NT2/D1 (cell line): ENCODE measurements around the gene DIP2A.
A peak's percentile ranks its signal among the peaks of the same experiment; 100 is the strongest.

Experiments used
- DNase-seq: peaks from one replicate; pipeline ENCODE4 v3.0.0-alpha.2; 2011; ENCODE audit warnings: low read depth, low spot score
- H3K27me3 ChIP-seq: 2 replicates; pipeline ENCODE4 v1.6.0; 2011; ENCODE audit warnings: mild to moderate bottlenecking; ENCODE audit not compliant: insufficient read length, insufficient read depth
- H3K36me3 ChIP-seq: 2 replicates; pipeline ENCODE4 v1.6.1; 2011; ENCODE audit warnings: mild to moderate bottlenecking, low read length, mixed read lengths; ENCODE audit not compliant: insufficient read depth, insufficient read length
- H3K4me1 ChIP-seq: 2 replicates; pipeline ENCODE4 v1.5.1; 2011; ENCODE audit not compliant: insufficient read depth, insufficient read length
- H3K4me3 ChIP-seq: 2 replicates; pipeline ENCODE4 v1.5.1; 2011; ENCODE audit warnings: low read depth; ENCODE audit not compliant: insufficient read length
- H3K9ac ChIP-seq: 2 replicates; pipeline ENCODE4 v1.6.0; 2011; ENCODE audit warnings: low read depth; ENCODE audit not compliant: insufficient read length
- H3K9me3 ChIP-seq: 2 replicates; pipeline ENCODE4 v1.5.1; 2011; ENCODE audit warnings: mild to moderate bottlenecking, low read length; ENCODE audit not compliant: insufficient read depth
- SUZ12 ChIP-seq: IDR thresholded peaks from 2 replicates; pipeline ENCODE4 v1.6.1; 2011; ENCODE audit not compliant: insufficient read length, insufficient read depth; ENCODE audit errors: extremely low read depth
- YY1 ChIP-seq: IDR thresholded peaks from 2 replicates; pipeline ENCODE4 v1.6.1; 2011; ENCODE audit not compliant: insufficient read length, insufficient read depth
- ZNF274 ChIP-seq: IDR thresholded peaks from 2 replicates; pipeline ENCODE4 v1.6.1; 2011; ENCODE audit warnings: mild to moderate bottlenecking, low read depth, low read length

DIP2A gene, protein sequence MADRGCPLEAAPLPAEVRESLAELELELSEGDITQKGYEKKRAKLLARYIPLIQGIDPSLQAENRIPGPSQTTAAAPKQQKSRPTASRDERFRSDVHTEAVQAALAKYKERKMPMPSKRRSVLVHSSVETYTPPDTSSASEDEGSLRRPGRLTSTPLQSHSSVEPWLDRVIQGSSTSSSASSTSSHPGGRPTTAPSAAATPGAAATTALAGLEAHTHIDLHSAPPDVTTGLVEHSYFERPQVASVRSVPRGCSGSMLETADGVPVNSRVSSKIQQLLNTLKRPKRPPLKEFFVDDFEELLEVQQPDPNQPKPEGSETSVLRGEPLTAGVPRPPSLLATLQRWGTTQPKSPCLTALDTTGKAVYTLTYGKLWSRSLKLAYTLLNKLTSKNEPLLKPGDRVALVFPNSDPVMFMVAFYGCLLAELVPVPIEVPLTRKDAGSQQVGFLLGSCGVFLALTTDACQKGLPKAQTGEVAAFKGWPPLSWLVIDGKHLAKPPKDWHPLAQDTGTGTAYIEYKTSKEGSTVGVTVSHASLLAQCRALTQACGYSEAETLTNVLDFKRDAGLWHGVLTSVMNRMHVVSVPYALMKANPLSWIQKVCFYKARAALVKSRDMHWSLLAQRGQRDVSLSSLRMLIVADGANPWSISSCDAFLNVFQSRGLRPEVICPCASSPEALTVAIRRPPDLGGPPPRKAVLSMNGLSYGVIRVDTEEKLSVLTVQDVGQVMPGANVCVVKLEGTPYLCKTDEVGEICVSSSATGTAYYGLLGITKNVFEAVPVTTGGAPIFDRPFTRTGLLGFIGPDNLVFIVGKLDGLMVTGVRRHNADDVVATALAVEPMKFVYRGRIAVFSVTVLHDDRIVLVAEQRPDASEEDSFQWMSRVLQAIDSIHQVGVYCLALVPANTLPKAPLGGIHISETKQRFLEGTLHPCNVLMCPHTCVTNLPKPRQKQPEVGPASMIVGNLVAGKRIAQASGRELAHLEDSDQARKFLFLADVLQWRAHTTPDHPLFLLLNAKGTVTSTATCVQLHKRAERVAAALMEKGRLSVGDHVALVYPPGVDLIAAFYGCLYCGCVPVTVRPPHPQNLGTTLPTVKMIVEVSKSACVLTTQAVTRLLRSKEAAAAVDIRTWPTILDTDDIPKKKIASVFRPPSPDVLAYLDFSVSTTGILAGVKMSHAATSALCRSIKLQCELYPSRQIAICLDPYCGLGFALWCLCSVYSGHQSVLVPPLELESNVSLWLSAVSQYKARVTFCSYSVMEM (N-terminal part only)

DNA sequence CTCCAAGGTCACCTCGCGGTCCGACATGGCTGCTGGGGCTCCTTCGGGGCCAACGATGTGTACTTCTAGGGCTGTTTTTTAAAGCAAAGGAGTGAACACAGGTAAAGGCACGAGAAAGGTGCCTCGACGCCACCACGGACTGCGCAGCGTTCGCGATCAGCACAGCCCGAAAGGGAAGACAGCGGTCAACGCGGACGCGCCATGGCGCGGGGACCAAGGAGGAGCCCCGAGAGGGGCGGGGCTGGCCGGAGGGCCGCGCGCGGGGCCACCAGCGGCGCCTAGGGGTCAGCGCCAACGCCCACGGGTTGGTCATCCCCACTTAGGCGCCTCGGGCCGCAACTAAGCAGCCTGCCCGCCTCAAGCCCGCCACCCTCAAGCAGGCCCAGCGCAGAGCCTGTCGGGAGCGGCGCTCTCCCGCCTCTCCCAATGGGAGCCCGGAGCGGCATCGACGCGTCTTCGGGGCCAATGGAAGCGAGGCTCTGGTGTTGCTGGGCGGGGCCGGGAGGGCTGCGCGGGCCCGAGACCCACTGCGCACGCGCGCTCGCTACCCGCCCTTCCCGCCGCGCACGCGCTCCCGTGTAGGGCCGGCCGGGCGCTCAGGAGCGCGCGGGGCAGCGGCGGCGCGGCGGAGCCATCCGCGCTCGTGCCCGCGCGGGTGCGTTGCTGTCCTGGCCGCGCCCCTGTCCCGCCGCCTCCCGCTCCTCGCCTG, at the start of gene DIP2A:
Gene DIP2A (plus strand): TSS at position 577 of the 709 bp plus-strand sequence. CDS start 241 bp downstream, outside the sequence.
- Histone ChIP-seq H3K27me3 (no peaks in the 10 kb centered on the region), H3K4me3 (peak within 1 kb of the TSS; percentile 90), H3K9me3 (no peaks in the 10 kb centered on the region), H3K9ac (peak within 1 kb of the TSS; percentile 99), H3K4me1 (peaks cover 2% of the 10 kb centered on the region), H3K36me3 (peaks cover 44% of the 10 kb centered on the region)
- peak; percentile 98 for DNase-seq
- TF ChIP-seq YY1 (peak; percentile 15), ZNF274 (no peak), SUZ12 (no peak)

- H3K9ac ChIP-seq = peak overlapping the region; percentile 32
- H3K27me3 ChIP-seq = no peaks in the 10 kb centered on the region
- TF ChIP-seq ZNF274 (no peak), YY1 (no peak), SUZ12 (no peak)
- no peak overlapping the region for H3K4me3 ChIP-seq
- H3K4me1 ChIP-seq = peaks cover 15% of the 10 kb centered on the region
- no peaks in the 10 kb centered on the region for H3K9me3 ChIP-seq
- H3K36me3 ChIP-seq = peaks cover 45% of the 10 kb centered on the region
- no peak for DNase-seq
Measured at GRCh38 chr21:46409641-46410406, 48.9 kb upstream of the DIP2A start.

- peaks cover 42% of the 10 kb centered on the region for H3K36me3 ChIP-seq
- H3K27me3 ChIP-seq = no peaks in the 10 kb centered on the region
- DNase-seq = no peak
- no peak overlapping the region for H3K4me3 ChIP-seq
- no peak overlapping the region for H3K9ac ChIP-seq
- no peak for TF ChIP-seq ZNF274
- no peak for TF ChIP-seq SUZ12
- no peak for TF ChIP-seq YY1
- peaks cover 15% of the 10 kb centered on the region for H3K4me1 ChIP-seq
- no peaks in the 10 kb centered on the region for H3K9me3 ChIP-seq
Measured at GRCh38 chr21:46410516-46410915, 48.2 kb upstream of the DIP2A start.

- H3K27me3 ChIP-seq = no peaks in the 10 kb centered on the region
- H3K9me3 ChIP-seq = no peaks in the 10 kb centered on the region
- H3K4me3 ChIP-seq = no peak overlapping the region
- H3K36me3 ChIP-seq = peaks cover 50% of the 10 kb centered on the region
- no peak for DNase-seq
- H3K9ac ChIP-seq = peak overlapping the region; percentile 24
- peaks cover 15% of the 10 kb centered on the region for H3K4me1 ChIP-seq
- no peak for TF ChIP-seq SUZ12
- TF ChIP-seq YY1 = no peak
- no peak for TF ChIP-seq ZNF274
Measured at GRCh38 chr21:46411236-46411635, 47.5 kb upstream of the DIP2A start.

DNA sequence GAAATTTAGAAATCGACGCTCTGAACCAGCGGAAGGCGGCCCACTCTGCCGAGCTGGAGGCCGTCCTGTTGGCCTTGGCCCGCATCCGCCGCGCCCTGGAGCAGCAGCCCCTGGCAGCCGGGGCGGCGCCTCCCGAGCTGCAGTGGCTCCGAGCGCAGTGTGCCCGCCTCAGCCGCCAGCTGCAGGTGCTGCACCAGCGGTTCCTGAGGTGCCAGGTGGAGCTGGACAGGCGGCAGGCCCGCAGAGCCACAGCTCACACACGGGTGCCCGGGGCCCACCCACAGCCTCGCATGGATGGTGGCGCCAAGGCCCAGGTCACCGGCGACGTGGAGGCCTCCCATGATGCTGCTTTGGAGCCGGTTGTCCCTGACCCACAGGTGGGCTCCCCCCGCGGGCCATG, 47.0 kb upstream of the DIP2A start:
- H3K36me3 ChIP-seq = peaks cover 54% of the 10 kb centered on the region
- no peak overlapping the region for H3K4me3 ChIP-seq
- H3K27me3 ChIP-seq = no peaks in the 10 kb centered on the region
- H3K4me1 ChIP-seq = peaks cover 15% of the 10 kb centered on the region
- TF ChIP-seq YY1 = no peak
- TF ChIP-seq ZNF274 = no peak
- TF ChIP-seq SUZ12 = no peak
- H3K9me3 ChIP-seq = no peaks in the 10 kb centered on the region
- no peak overlapping the region for H3K9ac ChIP-seq
- DNase-seq = no peak
